ENCODE results near the gene LGALS7B.

GRCh38 chr19:38808741-38809140 is 19.7 kb downstream of the LGALS7B start:
- no peak for TF ChIP-seq CTCF (IDR thresholded peaks at IDR 0.05)
- no peak for TF ChIP-seq EP300 (IDR thresholded peaks at IDR 0.05; ENCODE audit: borderline replicate concordance in 1 of 2, low read depth in 1 of 2, low read length in 1 of 2)
- TF ChIP-seq POLR2AphosphoS5 (IDR thresholded peaks at IDR 0.05; ENCODE audit: low read depth, low read length): no peak

Measured in SK-N-SH (cell line).